CD4-positive, alpha-beta T cell (primary cell): ENCODE data around the gene SAMD14. TPM values are rescaled to one million over a fixed set of nuclear protein-coding genes. Genes with fewer than 3 reads are reported as not detected.

ENCODE experiments used
- ATAC-seq: fragments of 200-7000 bp; cut with Tn5 transposase; one replicate; pipeline ENCODE4 v1.10.0; 2022; ENCODE audit warnings: mild to moderate bottlenecking; ENCODE audit not compliant: poor library complexity
- CTCF ChIA-PET: fragments of 350-600 bp; sonication (Branson Sonifier 250); formaldehyde crosslinking; loops from one replicate; lab custom pipeline; 2021; ENCODE audit warnings: antibody characterized with exemption, inconsistent platforms; lab: Charles Lee
- POLR2A ChIA-PET: fragments of 350-600 bp; sonication (Branson Sonifier 250); formaldehyde crosslinking; loops from one replicate; lab custom pipeline; 2021; ENCODE audit warnings: antibody characterized with exemption, inconsistent platforms; lab: Charles Lee
- DNase-seq, 14 experiments: peaks; one replicate each; pipeline ENCODE4 v3.0.0-alpha.2; 2013 to 2020; ENCODE audit warnings: mixed read lengths in 2 of 14
- H3K27ac ChIP-seq, 2 donors: one replicate each; pipeline versions ENCODE4 v1.5.1 to v1.7.0; 2013; ENCODE audit warnings: low read length in 2 of 2, low read depth in 1 of 2, mild to moderate bottlenecking in 1 of 2
- H3K27me3 ChIP-seq, 2 experiments: 1 replicate in 1 of 2; 2 replicates in 1 of 2; pipeline versions ENCODE4 v1.6.1 to v1.7.0; 2013; ENCODE audit warnings: low read length in 2 of 2, control low read depth in 1 of 2, mild to moderate bottlenecking in 1 of 2, moderate library complexity in 1 of 2; ENCODE audit not compliant: insufficient read depth in 2 of 2, control insufficient read depth in 1 of 2
- H3K36me3 ChIP-seq: one replicate; pipeline ENCODE4 v1.6.1; 2013; ENCODE audit warnings: low read length, control low read depth; ENCODE audit not compliant: insufficient read depth
- H3K4me1 ChIP-seq: one replicate; pipeline ENCODE4 v1.6.1; 2013; ENCODE audit warnings: low read length, control low read depth; ENCODE audit not compliant: insufficient read depth
- H3K4me3 ChIP-seq: one replicate; pipeline ENCODE4 v1.5.1; 2013; ENCODE audit warnings: mild to moderate bottlenecking, low read length, moderate library complexity
- H3K9me3 ChIP-seq, 2 experiments: 1 replicate in 1 of 2; 2 replicates in 1 of 2; pipeline versions ENCODE4 v1.6.1 to v1.7.0; 2013; ENCODE audit warnings: low read length in 2 of 2, mild to moderate bottlenecking in 2 of 2, control low read depth in 1 of 2, moderate library complexity in 1 of 2; ENCODE audit not compliant: control insufficient read depth in 1 of 2, insufficient read depth in 1 of 2
- H3K27ac Mint-ChIP-seq: one replicate; pipeline ENCODE4 v1.8.0; 2020; ENCODE audit warnings: mixed read lengths
- H3K27me3 Mint-ChIP-seq: one replicate; pipeline ENCODE4 v1.8.0; 2021; ENCODE audit warnings: mixed read lengths
- H3K36me3 Mint-ChIP-seq: one replicate; pipeline ENCODE4 v1.8.0; 2021; ENCODE audit warnings: low read depth, mixed read lengths
- H3K4me1 Mint-ChIP-seq: one replicate; pipeline ENCODE4 v1.8.0; 2021; ENCODE audit warnings: low read depth, mixed read lengths
- H3K4me3 Mint-ChIP-seq: one replicate; pipeline ENCODE4 v1.8.0; 2020; ENCODE audit warnings: mild to moderate bottlenecking, mixed read lengths
- H3K9me3 Mint-ChIP-seq: one replicate; pipeline ENCODE4 v1.8.0; 2020; ENCODE audit warnings: mixed read lengths
- intact Hi-C, 2 experiments: fragments of 100-400 bp; cut with DNase I in 1 of 2; cut with micrococcal nuclease in 1 of 2; formaldehyde crosslinking; loops; one replicate each; pipeline versions ENCODE4 v1.15.1 to v1.9.0; 2023 to 2025; cut with DNase I, micrococcal nuclease
- total RNA-seq, 174 experiments: library from RNA in 2 of 174; stranded (reverse) in 2 of 174; gene quantifications; one replicate each; pipeline ENCODE4 v1.2.3 and lab custom pipeline; 2021 to 2026
- TF ChIP-seq, protein P1 (sequence below): fragments of 200-600 bp; IDR thresholded peaks from one replicate; pipeline ENCODE4 v1.8.0; 2022; ENCODE audit warnings: antibody characterized with exemption, mild to moderate bottlenecking

Gene SAMD14
- total RNA-seq, 2 experiments from 2014 or later = 0.33 to 0.53 TPM

DNA sequence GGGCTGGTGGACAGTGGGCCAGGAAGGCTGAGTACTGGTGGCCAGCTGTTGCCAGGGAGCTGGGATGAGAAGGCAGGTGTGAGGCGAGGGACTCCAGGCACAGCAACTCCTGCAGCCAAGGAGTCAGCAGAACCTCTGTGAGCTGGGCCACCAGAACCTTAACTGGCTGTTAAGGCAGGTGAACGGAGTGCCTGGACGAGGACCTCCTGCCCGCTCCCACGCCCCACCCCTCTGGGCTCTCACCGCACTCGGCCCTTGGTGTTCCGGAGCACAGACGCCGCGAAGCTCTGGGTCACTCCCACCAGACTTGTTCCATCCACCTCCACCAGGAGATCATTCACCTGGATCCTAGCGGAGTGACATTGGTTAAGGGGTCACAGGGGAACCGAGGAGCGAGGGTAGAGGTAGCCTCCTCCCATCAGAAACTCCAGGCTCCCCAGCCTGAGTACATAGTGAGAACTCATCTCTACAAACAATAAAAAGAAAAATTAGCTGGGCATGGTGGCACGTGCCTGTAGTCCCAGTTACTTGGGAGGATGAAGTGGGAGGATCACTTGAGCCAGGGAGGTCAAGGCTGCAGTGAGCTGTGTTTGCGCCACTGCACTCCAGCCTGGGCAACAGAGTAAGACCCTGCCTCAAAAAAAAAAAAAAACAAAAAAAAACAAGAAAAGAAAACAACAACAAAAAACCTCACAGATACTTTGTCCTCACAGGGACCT lies 11.2 kb upstream of the SAMD14 start:
- CTCF ChIA-PET = interaction anchor here (0.8 to 2.7 kb wide), 7 partner anchors 9 to 129 kb away, joined by 3 to 16 read pairs (median 5); partner anchors contain the start of genes PPP1R9B and SAMD14
- Histone ChIP-seq H3K4me3 (peak overlapping the region; percentile 17), H3K27me3 (no peaks in the 10 kb centered on the region), H3K27ac (peak overlapping the region in 1 of 2 donors; percentile 52), H3K9me3 (peaks cover 0 to 3% of the 10 kb centered on the region in 2 experiments), H3K4me1 (peaks cover 89% of the 10 kb centered on the region), H3K36me3 (peaks cover 89% of the 10 kb centered on the region)
- DNase-seq = no peak
- Mint-ChIP-seq H3K9me3 (no peaks in the 10 kb centered on the region), H3K27me3 (no peaks in the 10 kb centered on the region), H3K36me3 (peaks cover 97% of the 10 kb centered on the region), H3K4me3 (peak overlapping the region; percentile 57), H3K27ac (peak overlapping the region; percentile 76), H3K4me1 (peaks cover 77% of the 10 kb centered on the region)
- POLR2A ChIA-PET = interaction anchor here (3.0 to 5.9 kb wide), 2 partner anchors 10 to 20 kb away, joined by 16 to 50 read pairs; partner anchors contain the start of gene PPP1R9B
- intact Hi-C loops = loop anchor here in 1 of 2 experiments (5.0 kb wide), 1 partner anchor 36 kb away; no protein-coding TSS in a partner anchor
- TF ChIP-seq, protein P1, sequence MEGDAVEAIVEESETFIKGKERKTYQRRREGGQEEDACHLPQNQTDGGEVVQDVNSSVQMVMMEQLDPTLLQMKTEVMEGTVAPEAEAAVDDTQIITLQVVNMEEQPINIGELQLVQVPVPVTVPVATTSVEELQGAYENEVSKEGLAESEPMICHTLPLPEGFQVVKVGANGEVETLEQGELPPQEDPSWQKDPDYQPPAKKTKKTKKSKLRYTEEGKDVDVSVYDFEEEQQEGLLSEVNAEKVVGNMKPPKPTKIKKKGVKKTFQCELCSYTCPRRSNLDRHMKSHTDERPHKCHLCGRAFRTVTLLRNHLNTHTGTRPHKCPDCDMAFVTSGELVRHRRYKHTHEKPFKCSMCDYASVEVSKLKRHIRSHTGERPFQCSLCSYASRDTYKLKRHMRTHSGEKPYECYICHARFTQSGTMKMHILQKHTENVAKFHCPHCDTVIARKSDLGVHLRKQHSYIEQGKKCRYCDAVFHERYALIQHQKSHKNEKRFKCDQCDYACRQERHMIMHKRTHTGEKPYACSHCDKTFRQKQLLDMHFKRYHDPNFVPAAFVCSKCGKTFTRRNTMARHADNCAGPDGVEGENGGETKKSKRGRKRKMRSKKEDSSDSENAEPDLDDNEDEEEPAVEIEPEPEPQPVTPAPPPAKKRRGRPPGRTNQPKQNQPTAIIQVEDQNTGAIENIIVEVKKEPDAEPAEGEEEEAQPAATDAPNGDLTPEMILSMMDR = no peak
- ATAC-seq = no peak

DNA sequence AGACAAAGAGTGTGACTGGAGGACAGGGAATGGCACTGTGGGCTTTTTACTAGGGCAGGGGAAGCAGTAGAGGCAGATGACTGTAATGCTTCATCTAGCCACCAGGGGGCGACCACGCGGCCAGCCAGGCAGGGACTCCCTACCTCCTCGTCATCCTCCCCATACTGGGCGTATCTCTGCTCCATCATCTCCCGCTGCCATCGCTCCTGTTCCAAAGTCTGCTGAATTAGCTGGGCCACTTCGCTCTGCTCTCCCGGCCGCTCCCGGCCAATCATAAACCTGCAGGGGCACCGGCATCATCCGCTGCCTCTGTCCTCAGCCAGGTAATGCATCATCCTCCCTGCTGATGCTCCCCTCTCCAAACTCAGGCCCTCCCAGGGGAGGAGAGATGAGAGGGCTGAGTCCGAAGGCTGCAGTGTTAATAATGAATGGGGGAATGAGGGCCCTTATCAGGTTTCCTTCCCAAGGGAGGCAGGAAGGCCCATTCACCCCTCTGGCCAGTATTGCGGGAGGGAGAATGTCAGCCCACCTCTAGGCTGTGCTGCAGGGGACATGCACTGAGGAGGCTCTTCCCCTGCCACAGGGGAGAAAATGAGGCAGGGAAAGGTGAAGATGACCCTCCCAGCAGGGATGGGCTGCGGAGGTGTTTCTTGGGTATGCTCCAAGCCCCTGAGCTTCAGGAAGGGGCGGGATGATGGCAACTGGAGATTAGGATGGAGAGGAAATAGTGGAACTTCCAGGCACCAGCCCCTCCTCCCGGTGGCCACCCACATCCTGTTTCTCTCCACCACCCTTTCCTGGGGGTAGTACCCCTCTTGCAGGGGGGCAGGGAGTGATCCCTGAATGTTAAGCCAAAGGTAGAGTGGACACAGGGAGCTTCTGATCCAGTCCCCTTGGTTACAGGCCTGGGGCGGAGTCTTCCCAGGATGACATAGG lies 10.3 kb upstream of the SAMD14 start:
- no peaks in the 10 kb centered on the region for H3K27me3 ChIP-seq
- H3K4me1 ChIP-seq = peaks cover 79% of the 10 kb centered on the region
- peaks cover 97% of the 10 kb centered on the region for H3K36me3 Mint-ChIP-seq
- TF ChIP-seq, protein P1 = peak; percentile 94
- ChIA-PET POLR2A (interaction anchor here (0.8 to 5.9 kb wide), 4 partner anchors 8 to 21 kb away, joined by 3 to 50 read pairs (median 10); partner anchors contain the start of gene PPP1R9B), CTCF (interaction anchor here (0.8 to 2.7 kb wide), 8 partner anchors 9 to 133 kb away, joined by 3 to 16 read pairs (median 3); partner anchors contain the start of genes PPP1R9B and SAMD14)
- H3K36me3 ChIP-seq = peaks cover 91% of the 10 kb centered on the region
- no peaks in the 10 kb centered on the region for H3K27me3 Mint-ChIP-seq
- peaks cover 0 to 3% of the 10 kb centered on the region in 2 experiments for H3K9me3 ChIP-seq
- peak overlapping the region; percentile 17 for H3K4me3 ChIP-seq
- ATAC-seq = peak; percentile 91
- intact Hi-C loops = loop anchor here (1.0 to 5.0 kb wide), 3 partner anchors 11 to 37 kb away; no protein-coding TSS in a partner anchor
- peak overlapping the region in 1 of 2 donors; percentile 49 for H3K27ac ChIP-seq
- peak overlapping the region; percentile 57 for H3K4me3 Mint-ChIP-seq
- H3K4me1 Mint-ChIP-seq = peaks cover 67% of the 10 kb centered on the region
- no peaks in the 10 kb centered on the region for H3K9me3 Mint-ChIP-seq
- H3K27ac Mint-ChIP-seq = peak overlapping the region; percentile 76
- peak; percentile 71 to 89 (median 78) for DNase-seq
